H1 (cell line): ENCODE results near the gene FADS3. TPM values are rescaled to one million over a fixed set of nuclear protein-coding genes. Genes with fewer than 3 reads are reported as not detected.

Experiments
- CTCF ChIA-PET: fragments of 300-600 bp; sonication (Branson Sonifier 250); formaldehyde crosslinking; loops from one replicate; lab custom pipeline; 2021; ENCODE audit not compliant: partially characterized antibody; lab: Charles Lee
- POLR2A ChIA-PET: fragments of 300-600 bp; sonication (Branson Sonifier 250); formaldehyde crosslinking; loops from one replicate; lab custom pipeline; 2021; ENCODE audit warnings: inconsistent platforms; ENCODE audit not compliant: partially characterized antibody; lab: Charles Lee
- DNase-seq, 2 experiments: peaks; one replicate each; pipeline versions ENCODE4 v3.0.0 to v3.0.0-alpha.2; 2010 to 2022; ENCODE audit warnings: low spot score in 2 of 2, low read depth in 1 of 2, mixed read lengths in 1 of 2
- FAIRE-seq: peaks from 2 replicates; lab custom pipeline; 2011; peaks lifted over from hg19 to GRCh38; lab: Jason Lieb, UNC
- H2AFZ ChIP-seq: 2 replicates; pipeline ENCODE4 v1.8.1; 2012; ENCODE audit warnings: low read length, inconsistent platforms
- H2AK5ac ChIP-seq: 2 replicates; pipeline ENCODE4 v1.6.1; 2013; ENCODE audit warnings: low read depth, low read length
- H2BK120ac ChIP-seq: replicated peaks from 2 replicates; pipeline ENCODE3; 2013; ENCODE audit warnings: low read depth, low read length, inconsistent platforms
- H2BK12ac ChIP-seq: 2 replicates; pipeline ENCODE4 v1.6.1; 2013; ENCODE audit warnings: low read depth, low read length
- H2BK15ac ChIP-seq: 2 replicates; pipeline ENCODE4 v1.6.1; 2013; ENCODE audit warnings: low read length
- H2BK20ac ChIP-seq: 2 replicates; pipeline ENCODE4 v1.6.1; 2013; ENCODE audit warnings: low read length
- H2BK5ac ChIP-seq: 2 replicates; pipeline ENCODE4 v1.6.1; 2013; ENCODE audit warnings: low read depth, low read length
- H3K14ac ChIP-seq: 2 replicates; pipeline ENCODE4 v1.6.1; 2013; ENCODE audit warnings: inconsistent platforms; ENCODE audit not compliant: insufficient read length
- H3K18ac ChIP-seq: 2 replicates; pipeline ENCODE4 v1.6.1; 2013; ENCODE audit warnings: low read length; ENCODE audit errors: extremely low read depth
- H3K23ac ChIP-seq: 2 replicates; pipeline ENCODE4 v1.6.1; 2013; ENCODE audit warnings: inconsistent platforms; ENCODE audit not compliant: insufficient read length
- H3K23me2 ChIP-seq: 2 replicates; pipeline ENCODE4 v1.6.1; 2013; ENCODE audit warnings: low read depth, low read length
- H3K27ac ChIP-seq: 2 replicates; pipeline ENCODE4 v1.6.1; 2011; ENCODE audit warnings: low read depth, low read length, inconsistent platforms
- H3K27me3 ChIP-seq, 4 experiments: replicated peaks in 1 of 4; 1 replicate in 1 of 4; 2 replicates in 3 of 4; pipeline versions ENCODE4 v1.6.1 to v1.8.1; 2011 to 2013; ENCODE audit warnings: low read length in 3 of 4, mild to moderate bottlenecking in 3 of 4, inconsistent platforms in 2 of 4, mixed read lengths in 2 of 4, moderate library complexity in 1 of 4; ENCODE audit not compliant: control insufficient read depth in 3 of 4, insufficient read depth in 3 of 4; ENCODE audit errors: extremely low read depth in 1 of 4
- H3K36me3 ChIP-seq, 4 experiments: 2 replicates each; pipeline versions ENCODE4 v1.6.1 to v1.8.1; 2011 to 2013; ENCODE audit warnings: mild to moderate bottlenecking in 4 of 4, low read length in 3 of 4, moderate library complexity in 2 of 4, control low read depth in 1 of 4, inconsistent platforms in 1 of 4; ENCODE audit not compliant: insufficient read depth in 4 of 4, control insufficient read depth in 2 of 4
- H3K4ac ChIP-seq: replicated peaks from 2 replicates; pipeline ENCODE3; 2013; ENCODE audit warnings: low read length, low read depth, mixed read lengths, inconsistent platforms; ENCODE audit not compliant: insufficient read length
- H3K4me1 ChIP-seq, 4 experiments: replicated peaks in 1 of 4; 1 replicate in 1 of 4; 2 replicates in 3 of 4; pipeline versions ENCODE4 v1.6.1 to v1.8.1; 2011 to 2013; ENCODE audit warnings: low read length in 3 of 4, inconsistent platforms in 2 of 4, mixed read lengths in 1 of 4; ENCODE audit not compliant: insufficient read depth in 4 of 4, control insufficient read depth in 3 of 4
- H3K4me2 ChIP-seq, 2 experiments: 2 replicates each; pipeline versions ENCODE4 v1.6.1 to v1.8.1; 2011 to 2013; ENCODE audit warnings: low read depth in 2 of 2, low read length in 2 of 2, control low read depth in 1 of 2, inconsistent platforms in 1 of 2, mild to moderate bottlenecking in 1 of 2; ENCODE audit not compliant: insufficient read depth in 1 of 2
- H3K4me3 ChIP-seq, 4 experiments: fragments of 200-600, 300-600 bp in 1 of 4; sonication (generic), shearing (Covaris generic), sonication (Bioruptor Twin) in 1 of 4; 2 replicates each; pipeline versions ENCODE4 v1.5.1 to v1.8.1; 2011 to 2016; ENCODE audit warnings: low read length in 4 of 4, low read depth in 3 of 4, control low read depth in 2 of 4, inconsistent platforms in 2 of 4, mild to moderate bottlenecking in 2 of 4, mixed read lengths in 1 of 4, moderate library complexity in 1 of 4; ENCODE audit not compliant: insufficient read depth in 2 of 4; ENCODE audit errors: extremely low read depth in 1 of 4
- H3K56ac ChIP-seq: replicated peaks from 2 replicates; pipeline ENCODE3; 2013; ENCODE audit warnings: low read depth, mild to moderate bottlenecking, mixed read lengths, low read length, inconsistent platforms; ENCODE audit not compliant: insufficient read length
- H3K79me1 ChIP-seq: 2 replicates; pipeline ENCODE4 v1.6.1; 2013; ENCODE audit warnings: low read depth, low read length, control low read depth
- H3K79me2 ChIP-seq, 2 experiments: 2 replicates each; pipeline versions ENCODE4 v1.6.1 to v1.8.1; 2012 to 2013; ENCODE audit warnings: low read length in 2 of 2, mild to moderate bottlenecking in 2 of 2, inconsistent platforms in 1 of 2; ENCODE audit not compliant: insufficient read depth in 2 of 2, control insufficient read depth in 1 of 2
- H3K9ac ChIP-seq, 4 experiments: replicated peaks in 1 of 4; 1 replicate in 1 of 4; 2 replicates in 3 of 4; pipeline versions ENCODE4 v1.6.1 to v1.8.1; 2011 to 2013; ENCODE audit warnings: low read depth in 3 of 4, low read length in 3 of 4, control low read depth in 2 of 4, mild to moderate bottlenecking in 2 of 4, moderate library complexity in 2 of 4, inconsistent platforms in 1 of 4; ENCODE audit errors: extremely low read depth in 1 of 4
- H3K9me3 ChIP-seq, 2 experiments: 2 replicates each; pipeline versions ENCODE4 v1.6.1 to v1.8.1; 2012 to 2013; ENCODE audit warnings: mild to moderate bottlenecking in 2 of 2, moderate library complexity in 2 of 2, control low read depth in 1 of 2, inconsistent platforms in 1 of 2, low read depth in 1 of 2, low read length in 1 of 2, mixed read lengths in 1 of 2; ENCODE audit not compliant: insufficient read depth in 2 of 2
- H4K20me1 ChIP-seq, 2 experiments: replicated peaks in 1 of 2; 2 replicates each; pipeline versions ENCODE3 to v1.8.1; 2011 to 2013; ENCODE audit warnings: inconsistent platforms in 2 of 2, low read length in 2 of 2, mild to moderate bottlenecking in 1 of 2; ENCODE audit not compliant: insufficient read depth in 2 of 2, control insufficient read depth in 1 of 2
- H4K5ac ChIP-seq: 2 replicates; pipeline ENCODE4 v1.6.1; 2013; ENCODE audit warnings: low read length, low read depth, mixed read lengths, inconsistent platforms; ENCODE audit not compliant: insufficient read length
- H4K8ac ChIP-seq: 2 replicates; pipeline ENCODE4 v1.8.0; 2013; ENCODE audit warnings: mild to moderate bottlenecking, moderate library complexity, low read length, inconsistent platforms; ENCODE audit not compliant: insufficient read depth; ENCODE audit errors: extremely low read depth
- H4K91ac ChIP-seq: replicated peaks from 2 replicates; pipeline ENCODE3; 2013; ENCODE audit warnings: low read length, mixed read lengths, inconsistent platforms; ENCODE audit not compliant: insufficient read length
- CREB1 ChIP-seq: IDR thresholded peaks from 2 replicates; pipeline ENCODE4 v1.6.1; 2012; ENCODE audit warnings: inconsistent platforms
- EZH2 ChIP-seq: fragments of 200-600 bp; sonication (generic); IDR thresholded peaks from 2 replicates; pipeline ENCODE4 v1.7.1; 2012; ENCODE audit warnings: low read depth, mild to moderate bottlenecking, moderate library complexity, low read length, inconsistent platforms; ENCODE audit not compliant: severe bottlenecking
- GABPA ChIP-seq: IDR thresholded peaks from 2 replicates; pipeline ENCODE4 v1.6.1; 2011; ENCODE audit warnings: mild to moderate bottlenecking, low read length, moderate library complexity, borderline replicate concordance; ENCODE audit not compliant: insufficient read depth
- GTF2F1 ChIP-seq: IDR thresholded peaks from 2 replicates; pipeline ENCODE4 v1.6.1; 2012; ENCODE audit warnings: low read depth, low read length, improper control_type of control experiment, borderline replicate concordance
- JUND ChIP-seq: IDR thresholded peaks from 2 replicates; pipeline ENCODE4 v1.6.1; 2011; ENCODE audit warnings: mild to moderate bottlenecking, improper control_type of control experiment, low read length
- MAFK ChIP-seq: IDR thresholded peaks from 2 replicates; pipeline ENCODE4 v1.6.1; 2012; ENCODE audit warnings: low read depth, mild to moderate bottlenecking, improper control_type of control experiment, low read length
- RBBP5 ChIP-seq: IDR thresholded peaks from 2 replicates; pipeline ENCODE4 v1.7.1; 2012; ENCODE audit warnings: low read depth, mild to moderate bottlenecking, inconsistent platforms, low read length, moderate library complexity, borderline replicate concordance
- SIRT6 ChIP-seq: IDR thresholded peaks from one replicate; pipeline ENCODE4 v1.7.1; 2012; ENCODE audit warnings: low read length, inconsistent platforms
- SP1 ChIP-seq: IDR thresholded peaks from 2 replicates; pipeline ENCODE4 v1.6.1; 2011; ENCODE audit warnings: low read depth, low read length
- TAF1 ChIP-seq: IDR thresholded peaks from 2 replicates; pipeline ENCODE4 v1.6.1; 2011; ENCODE audit warnings: mild to moderate bottlenecking, low read depth, low read length
- WGBS, 2 experiments: shearing (Covaris generic) in 1 of 2; methylation state at CpG; one replicate each; pipeline versions ENCODE4 v1.1.6 to v1.1.7; 2013 to 2015; ENCODE audit warnings: low lambda C conversion rate in 2 of 2, mixed read lengths in 2 of 2, inconsistent platforms in 1 of 2, low coverage in 1 of 2, missing lambda C conversion rate in 1 of 2; ENCODE audit not compliant: insufficient replicate concordance in 2 of 2, insufficient coverage in 1 of 2, insufficient read length in 1 of 2; ENCODE audit errors: extremely low coverage in 1 of 2, missing lambda C conversion rate in 1 of 2; 5-methylcytosine and 5-hydroxymethylcytosine counted together
- polyA plus RNA-seq, 7 experiments: library from polyadenylated mRNA; depleted of rRNA in 3 of 7; stranded (reverse) in 5 of 7; unstranded in 2 of 7; fragments of >200 nt in 5 of 7; fragments of 200-250 nt in 2 of 7; gene quantifications; 1 replicate in 5 of 7; 2 replicates in 1 of 7; 4 replicates in 1 of 7; pipeline versions ENCODE4 v1.2.1 to v1.2.3, GENCODE V29; 2011 to 2013; ENCODE audit warnings: missing spikeins in 2 of 7, mixed read lengths in 2 of 7
- total RNA-seq: library from RNA; stranded (reverse); fragmentation: NEBNext Ultra II Directional; extraction: Animal tissue kit (Norgen Biotek cat#: 25700); gene quantifications from 2 replicates; pipeline ENCODE4 v1.2.1, GENCODE V29; 2021

Gene FADS3
- total and polyA plus RNA-seq, 2 of the 8 experiments (the other 6 are each of a cell fraction or from before 2014, with no cell fraction given), result 43.8 to 76.3 TPM

GRCh38 chr11:61908730-61909316 is 17.5 kb upstream of the FADS3 start:
- Histone ChIP-seq H4K91ac (peak overlapping the region; percentile 29), H3K9ac (peak overlapping the region in 2 of 4 experiments; percentile 8 to 9; a peak in 1 of 7 replicates), H3K36me3 (no peaks in the 10 kb centered on the region), H2BK15ac (peak overlapping the region; percentile 53; the same call in 1 of the 2 replicates), H4K20me1 (no peaks in the 10 kb centered on the region), H3K23ac (no peak overlapping the region), H3K79me1 (no peaks in the 10 kb centered on the region), H2BK12ac (peak overlapping the region; percentile 81; the same call in 1 of the 2 replicates), H4K8ac (no peak overlapping the region; the same call in 1 of the 2 replicates), H3K4me2 (peak overlapping the region; percentile 43 to 45), H2BK20ac (peak overlapping the region; percentile 80; the same call in 1 of the 2 replicates), H3K23me2 (no peaks in the 10 kb centered on the region), H3K27ac (no peak overlapping the region)
- ChIA-PET POLR2A (interaction anchor here (1.1 to 15.5 kb wide), 6 partner anchors 11 to 59 kb away, joined by 3 to 137 read pairs (median 8); partner anchors contain the start of genes BEST1 and FTH1), CTCF (interaction anchor here (0.8 to 17.1 kb wide), 8 partner anchors 8 to 218 kb away, joined by 3 to 225 read pairs (median 8); partner anchors contain the start of gene BEST1)
- 82% methylated on average over 2 of the region's 10 CpGs; no CpG with 5 or more reads in 1 of the 2 experiments for WGBS, 2 experiments
- TF ChIP-seq GTF2F1 (no peak), MAFK (peak; percentile 28; the same call in 1 of the 2 replicates), GABPA (no peak), CREB1 (no peak), RBBP5 (0 out of 2 replicates have a peak, but pooled peaks have one; percentile 32), EZH2 (no peak), TAF1 (no peak), JUND (no peak), SP1 (no peak), SIRT6 (no peak)
- TF ChIP-seq, all 59 proteins: peak for 2
- Histone ChIP-seq H4K5ac (peak overlapping the region; percentile 4), H3K9me3 (no peaks in the 10 kb centered on the region), H3K56ac (no peak overlapping the region), H3K79me2 (no peaks in the 10 kb centered on the region), H3K27me3 (0 out of 7 replicates have a peak, but pooled peaks cover 0 to 1% (median 0%) of the 10 kb centered on the region in 4 experiments), H3K14ac (no peak overlapping the region), H2BK5ac (peak overlapping the region; percentile 71; the same call in 1 of the 2 replicates), H2AFZ (0 out of 2 replicates have a peak overlapping the region, but pooled peaks have one; percentile 37), H3K4ac (no peak overlapping the region), H3K4me1 (peaks cover 0 to 27% (median 17%) of the 10 kb centered on the region in 4 experiments; a peak in 6 of 7 replicates), H2AK5ac (no peak overlapping the region), H3K4me3 (no peak overlapping the region), H2BK120ac (no peak overlapping the region), H3K18ac (peak overlapping the region; percentile 93)
- FAIRE-seq (no peak), DNase-seq (no peak)
